Kidney tubule cell (primary cell): Measurements from ENCODE around the gene PSORS1C1.
A peak's percentile ranks its signal among the peaks of the same experiment; 100 is the strongest.

Source experiments
- DNase-seq: peaks from one replicate; pipeline ENCODE4 v3.0.0-alpha.2; 2018; ENCODE audit warnings: low spot score

Gene PSORS1C1

GRCh38 chr6:31126396-31127175 lies 12.0 kb downstream of the PSORS1C1 start:
- DNase-seq, result no peak

GRCh38 chr6:31128093-31128676 lies 13.6 kb downstream of the PSORS1C1 start:
- peak; percentile 71 for DNase-seq

GRCh38 chr6:31129130-31129529 lies 14.5 kb downstream of the PSORS1C1 start:
- no peak for DNase-seq

GRCh38 chr6:31130751-31131150 lies 16.2 kb downstream of the PSORS1C1 start:
- no peak for DNase-seq

DNA sequence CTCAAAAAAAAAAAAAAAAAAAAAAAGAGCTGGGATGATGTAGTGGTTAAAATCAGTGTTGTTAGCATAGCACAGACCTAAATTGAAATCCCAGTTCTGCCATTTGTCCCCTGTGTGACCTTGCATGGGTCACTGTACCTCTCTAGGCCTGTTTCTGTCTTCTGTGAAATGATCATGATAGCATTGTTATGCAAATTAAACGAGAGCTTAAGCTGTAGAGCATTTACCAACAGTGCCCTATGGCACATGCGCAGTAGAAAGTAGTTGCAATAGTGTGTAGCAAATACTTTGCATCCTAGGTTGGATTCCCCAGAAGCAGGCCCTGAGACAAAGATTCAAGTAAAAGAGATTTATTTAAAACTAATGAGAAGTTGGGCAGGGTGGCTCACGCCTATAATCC lies 17.0 kb downstream of the PSORS1C1 start:
- no peak for DNase-seq

GRCh38 chr6:31132806-31133205 lies 18.2 kb downstream of the PSORS1C1 start:
- DNase-seq, result no peak

DNA sequence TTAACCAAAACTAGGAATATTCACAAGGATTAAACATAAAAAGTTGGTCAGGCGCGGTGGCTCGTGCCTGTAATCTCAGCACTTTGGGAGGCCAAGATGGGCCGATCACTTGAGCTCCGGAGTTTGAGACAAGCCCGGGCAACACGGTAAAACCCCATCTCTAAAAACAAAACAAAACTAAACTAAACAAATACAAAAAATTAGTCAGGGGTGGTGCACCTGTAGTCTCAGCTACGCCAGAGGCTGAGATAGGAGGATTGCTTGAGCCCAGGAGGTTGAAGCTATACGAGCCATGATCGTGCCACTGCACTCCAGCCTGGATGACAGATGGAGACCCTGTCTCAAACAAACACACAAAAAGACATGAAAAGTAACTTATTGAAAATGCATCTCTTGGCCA lies 21.1 kb downstream of the PSORS1C1 start:
- DNase-seq, result no peak

DNA sequence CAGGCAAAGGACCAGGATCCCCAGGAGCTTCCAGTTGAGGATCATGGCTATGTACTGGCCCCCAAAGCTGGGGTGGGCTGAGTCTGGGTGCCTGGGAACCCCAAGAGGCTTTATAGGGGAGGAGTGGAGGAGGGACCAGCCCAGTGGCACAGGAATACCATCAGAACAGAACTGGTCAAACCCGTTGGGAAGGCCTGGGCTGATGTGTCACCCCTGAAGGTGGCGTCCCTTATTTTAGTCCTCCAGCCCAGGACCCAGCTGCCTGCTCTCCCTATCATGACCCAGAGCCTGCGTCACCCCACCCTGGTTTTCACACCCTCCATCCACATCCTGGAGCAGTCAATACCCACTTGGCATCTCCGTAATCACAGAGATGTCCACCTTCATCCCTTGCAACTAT lies 24.4 kb downstream of the PSORS1C1 start, which contains the start of gene PSORS1C2:
Gene PSORS1C2, minus strand, starts transcription at position 85 of the 400 bp plus-strand sequence. Its CDS starts 40 bp downstream, at position 45.
- DNase-seq, result no peak

GRCh38 chr6:31139599-31139998 lies 25.0 kb downstream of the PSORS1C1 start:
- DNase-seq, result peak; percentile 91

- DNase-seq, result no peak
Observed at GRCh38 chr6:31140643-31141042, 26.0 kb downstream of the PSORS1C1 start.

DNA sequence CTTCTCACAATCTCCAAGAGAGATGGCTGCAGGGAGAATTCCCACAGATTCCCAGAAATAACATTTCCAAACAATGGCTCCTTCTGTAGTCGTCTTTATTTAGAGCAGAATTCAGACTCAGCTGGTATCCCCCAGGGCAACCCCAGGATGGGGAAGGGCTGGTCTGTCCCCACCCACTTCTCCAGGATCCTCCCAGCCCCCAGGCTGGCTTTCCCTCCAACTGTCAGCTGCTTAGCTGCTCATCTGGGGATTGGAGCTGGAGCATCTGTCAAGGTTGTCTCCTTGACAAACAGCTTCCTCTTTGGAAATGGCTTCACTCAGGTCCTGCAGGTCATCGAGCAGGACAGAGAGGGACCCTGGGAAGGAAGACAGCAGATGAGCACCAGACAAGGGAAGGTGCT lies 27.8 kb downstream of the PSORS1C1 start:
- DNase-seq, result no peak

GRCh38 chr6:31143148-31143547 lies 28.5 kb downstream of the PSORS1C1 start:
- DNase-seq, result peak; percentile 67

GRCh38 chr6:31144296-31144969 lies 29.8 kb downstream of the PSORS1C1 start:
- no peak for DNase-seq

GRCh38 chr6:31144970-31145340 lies 30.4 kb downstream of the PSORS1C1 start:
- no peak for DNase-seq

GRCh38 chr6:31145386-31145785 lies 30.8 kb downstream of the PSORS1C1 start:
- no peak for DNase-seq

- no peak for DNase-seq
Observed at GRCh38 chr6:31149827-31150447, 35.3 kb downstream of the PSORS1C1 start.

DNA sequence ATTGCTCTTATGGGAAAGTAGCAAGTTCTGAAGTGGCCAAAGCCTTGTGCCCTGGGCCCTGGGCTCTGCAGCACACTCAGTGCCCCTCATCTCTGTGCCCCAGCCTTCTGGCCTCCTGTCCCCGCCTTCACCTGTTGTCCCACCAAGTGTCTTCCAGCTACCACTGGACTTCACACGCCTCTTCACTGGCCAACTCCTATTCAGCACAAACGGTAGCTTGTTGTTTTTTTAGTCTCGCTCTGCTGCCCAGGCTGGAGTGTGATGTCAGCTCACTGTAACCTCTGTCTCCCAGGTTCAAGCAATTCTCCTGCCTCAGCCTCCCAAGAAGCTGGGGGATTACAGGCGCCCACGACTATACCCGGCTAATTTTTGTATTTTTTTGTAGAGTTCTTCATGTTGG lies 38.2 kb downstream of the PSORS1C1 start:
- peak; percentile 81 for DNase-seq

- no peak for DNase-seq
Observed at GRCh38 chr6:31154436-31154835, 39.8 kb downstream of the PSORS1C1 start.

DNA sequence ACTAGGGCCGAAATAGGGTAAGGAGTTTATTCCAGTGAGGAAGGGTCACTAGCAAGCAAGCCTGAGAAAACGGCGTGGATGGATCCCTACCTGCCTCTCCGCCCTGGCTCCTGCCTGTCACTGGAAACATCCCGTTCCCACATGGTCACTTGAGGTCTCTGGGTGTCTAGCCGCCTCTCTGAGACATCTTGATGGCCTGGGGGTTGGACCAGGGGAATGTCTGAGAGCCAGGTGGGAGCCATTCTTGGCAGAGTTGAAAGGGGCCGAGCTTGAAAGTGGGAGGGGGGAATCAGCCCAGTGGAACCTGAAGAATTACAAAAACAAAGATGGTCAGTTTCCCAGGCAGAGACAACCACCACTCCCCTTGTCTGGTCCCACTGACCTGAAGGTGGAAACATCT lies 42.0 kb downstream of the PSORS1C1 start:
- no peak for DNase-seq

- no peak for DNase-seq
Observed at GRCh38 chr6:31157513-31158139, 43.0 kb downstream of the PSORS1C1 start, which contains the start of gene CCHCR1. CCHCR1 (minus strand) TSS chr6:31157802; CDS start chr6:31157600, 202 bp downstream.

DNA sequence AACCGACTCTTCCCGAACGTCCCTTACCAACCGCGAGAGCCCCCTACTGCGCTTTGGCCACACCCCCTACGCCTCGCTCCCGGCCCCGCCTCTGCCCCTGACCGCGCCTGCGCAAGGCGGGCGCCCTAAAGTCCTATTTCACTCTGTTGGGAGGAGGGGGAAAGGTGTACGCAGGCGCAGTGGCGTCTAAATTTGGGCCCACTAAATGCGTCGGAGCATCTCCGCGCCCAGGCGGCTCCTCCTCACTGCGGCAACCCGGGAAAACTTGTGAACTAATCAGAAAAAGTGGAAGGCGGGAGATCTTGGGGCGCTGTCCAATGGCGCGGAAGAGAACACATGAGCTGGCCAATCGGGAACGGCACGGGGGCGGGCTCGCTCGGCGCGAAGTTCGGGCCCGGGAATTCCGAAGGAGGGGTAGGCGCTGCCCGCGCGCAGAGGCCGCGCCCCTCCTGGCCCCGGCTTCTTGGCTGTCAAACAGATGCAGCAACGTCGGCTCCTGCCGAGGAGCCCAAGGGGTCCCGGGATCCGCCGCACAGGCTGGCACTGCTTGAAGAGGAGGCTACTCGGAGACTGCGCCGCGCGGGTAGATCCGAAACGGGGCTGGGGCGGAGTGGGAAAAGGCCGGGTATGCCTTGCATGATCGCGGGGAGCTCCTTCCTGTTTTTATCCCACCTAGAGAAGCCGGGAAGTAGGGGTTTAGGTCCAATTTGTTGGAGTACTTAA lies 43.7 kb downstream of the PSORS1C1 start, which contains the start of gene TCF19:
Gene TCF19, plus strand, starts transcription at position 450 of the 723 bp plus-strand sequence. CDS start 881 bp downstream, outside the sequence.
- DNase-seq, result peak; percentile 99
